Effector memory CD4-positive, alpha-beta T cell (primary cell): ENCODE results near the gene UNCX.

Experiments used
- DNase-seq, 3 donors: peaks; one replicate each; pipeline ENCODE4 v3.0.0-alpha.2; 2020
- H3K27ac ChIP-seq: 2 replicates; pipeline ENCODE4 v1.7.0; 2013; ENCODE audit warnings: mild to moderate bottlenecking, low read length, moderate library complexity; ENCODE audit not compliant: insufficient read depth, poor library complexity, severe bottlenecking
- H3K27me3 ChIP-seq: replicated peaks from 2 replicates; pipeline ENCODE4 v1.7.0; 2013; ENCODE audit warnings: mild to moderate bottlenecking, low read length; ENCODE audit not compliant: insufficient read depth, control insufficient read depth, poor library complexity, severe bottlenecking
- H3K36me3 ChIP-seq: 2 replicates; pipeline ENCODE4 v1.7.0; 2013; ENCODE audit warnings: mild to moderate bottlenecking, low read length, moderate library complexity; ENCODE audit not compliant: control insufficient read depth, insufficient read depth
- H3K4me1 ChIP-seq: 2 replicates; pipeline ENCODE4 v1.7.0; 2013; ENCODE audit warnings: low read length, mild to moderate bottlenecking; ENCODE audit not compliant: control insufficient read depth, insufficient read depth, poor library complexity, severe bottlenecking
- H3K4me3 ChIP-seq: 2 replicates; pipeline ENCODE4 v1.7.0; 2013; ENCODE audit warnings: low read length, low read depth, mild to moderate bottlenecking; ENCODE audit not compliant: insufficient read depth, poor library complexity, severe bottlenecking
- H3K9me3 ChIP-seq: 2 replicates; pipeline ENCODE4 v1.7.0; 2013; ENCODE audit warnings: mild to moderate bottlenecking, low read length, moderate library complexity; ENCODE audit not compliant: control insufficient read depth

The UNCX gene

DNA sequence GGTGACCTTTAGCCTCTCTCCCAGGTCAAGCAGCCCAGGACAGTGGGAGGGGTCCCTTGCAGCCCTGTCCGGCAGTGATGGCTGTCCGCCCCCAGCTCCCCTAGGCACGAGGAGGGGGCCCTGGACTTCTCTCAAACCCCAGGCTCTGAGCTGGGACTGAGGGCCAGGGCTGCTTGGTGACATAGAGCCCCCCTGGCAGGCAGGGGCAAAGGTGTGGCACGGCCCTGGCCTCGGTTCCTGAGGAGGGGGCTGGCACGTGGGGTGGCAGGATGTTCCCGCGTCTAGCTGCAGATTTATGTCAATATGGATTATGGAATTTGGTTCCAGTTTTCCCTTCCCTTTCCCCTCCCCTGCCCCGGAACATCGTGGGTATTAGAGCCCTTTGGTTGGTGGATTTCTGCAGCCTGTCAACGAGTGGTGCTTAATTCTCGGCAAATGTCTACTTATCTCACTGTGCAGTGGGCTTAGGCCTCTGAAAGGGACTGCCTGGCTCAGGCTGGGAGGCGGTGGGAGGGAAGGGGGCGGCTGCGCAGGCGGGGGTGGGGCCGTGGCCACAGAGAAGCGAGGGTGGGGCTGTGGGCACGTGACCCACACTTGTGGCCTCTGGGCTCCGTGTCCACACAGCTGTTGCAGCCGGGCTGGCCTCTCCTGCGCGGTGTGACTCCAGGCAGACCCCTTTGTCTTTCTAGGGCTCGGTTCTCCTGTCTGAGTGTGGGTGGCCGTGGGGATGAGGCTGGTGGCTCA lies 19.3 kb downstream of the UNCX start:
- DNase-seq = no peak
- H3K36me3 ChIP-seq = no peaks in the 10 kb centered on the region
- peaks cover 14% of the 10 kb centered on the region for H3K4me1 ChIP-seq
- no peak overlapping the region for H3K4me3 ChIP-seq
- no peaks in the 10 kb centered on the region for H3K9me3 ChIP-seq
- H3K27me3 ChIP-seq = peaks cover 46% of the 10 kb centered on the region
- H3K27ac ChIP-seq = no peak overlapping the region

DNA sequence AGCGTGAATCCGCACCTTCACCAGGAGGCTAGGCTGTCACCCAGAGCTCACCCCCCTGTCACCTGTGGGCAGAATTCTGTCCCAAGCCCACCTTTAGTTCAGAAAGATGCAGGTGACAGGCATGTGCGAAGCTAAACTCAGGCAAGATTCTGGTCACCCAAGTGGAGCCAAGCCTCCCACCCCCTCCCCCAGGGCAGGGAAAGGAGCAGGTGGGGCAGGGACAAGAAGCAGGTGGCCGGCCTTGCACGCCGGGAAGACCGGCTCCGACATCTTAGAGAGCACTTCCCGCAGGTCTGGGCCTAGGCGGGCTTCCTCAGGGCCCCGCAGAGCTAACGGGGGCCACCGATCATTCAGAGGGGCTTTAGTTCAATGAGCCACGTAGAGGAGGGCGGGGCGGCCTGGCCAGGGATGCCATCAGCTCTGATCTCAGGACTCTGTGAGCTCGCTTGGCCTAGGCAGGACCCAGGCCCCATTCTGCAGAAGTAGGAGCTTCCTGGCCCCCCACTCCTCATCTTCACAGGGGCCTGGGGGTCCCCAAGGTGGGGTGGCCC lies 19.9 kb downstream of the UNCX start:
- no peaks in the 10 kb centered on the region for H3K36me3 ChIP-seq
- H3K9me3 ChIP-seq = no peaks in the 10 kb centered on the region
- DNase-seq = no peak
- H3K27me3 ChIP-seq = peaks cover 39% of the 10 kb centered on the region
- no peak overlapping the region for H3K27ac ChIP-seq
- no peak overlapping the region for H3K4me3 ChIP-seq
- peaks cover 8% of the 10 kb centered on the region for H3K4me1 ChIP-seq

DNA sequence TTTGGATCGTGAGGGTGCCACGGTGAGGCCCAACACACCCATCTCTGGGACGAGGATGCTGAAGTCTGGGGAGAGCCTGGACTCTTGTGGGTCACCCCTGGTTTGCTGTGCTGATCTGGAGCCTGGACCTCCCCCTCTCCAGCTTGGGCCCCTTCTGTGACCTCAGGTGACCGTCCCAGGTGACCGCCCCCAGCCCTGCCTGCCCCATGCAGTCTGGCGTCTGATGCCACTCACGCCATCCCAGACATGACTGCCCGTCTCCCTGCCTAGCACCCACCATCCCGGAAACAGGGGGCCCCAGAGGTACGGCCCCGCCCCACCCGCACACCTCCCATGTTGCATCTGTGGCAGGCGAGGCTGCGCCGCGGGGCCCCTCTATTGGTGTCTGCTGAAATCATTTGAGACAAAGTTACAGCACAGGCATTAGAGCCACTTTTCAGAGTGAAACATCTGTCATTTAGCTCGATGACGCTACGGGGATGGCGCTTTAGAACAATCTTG lies 21.1 kb downstream of the UNCX start:
- H3K27me3 ChIP-seq = peaks cover 29% of the 10 kb centered on the region
- H3K36me3 ChIP-seq = no peaks in the 10 kb centered on the region
- H3K27ac ChIP-seq = no peak overlapping the region
- no peaks in the 10 kb centered on the region for H3K4me1 ChIP-seq
- H3K4me3 ChIP-seq = no peak overlapping the region
- no peaks in the 10 kb centered on the region for H3K9me3 ChIP-seq
- no peak for DNase-seq

DNA sequence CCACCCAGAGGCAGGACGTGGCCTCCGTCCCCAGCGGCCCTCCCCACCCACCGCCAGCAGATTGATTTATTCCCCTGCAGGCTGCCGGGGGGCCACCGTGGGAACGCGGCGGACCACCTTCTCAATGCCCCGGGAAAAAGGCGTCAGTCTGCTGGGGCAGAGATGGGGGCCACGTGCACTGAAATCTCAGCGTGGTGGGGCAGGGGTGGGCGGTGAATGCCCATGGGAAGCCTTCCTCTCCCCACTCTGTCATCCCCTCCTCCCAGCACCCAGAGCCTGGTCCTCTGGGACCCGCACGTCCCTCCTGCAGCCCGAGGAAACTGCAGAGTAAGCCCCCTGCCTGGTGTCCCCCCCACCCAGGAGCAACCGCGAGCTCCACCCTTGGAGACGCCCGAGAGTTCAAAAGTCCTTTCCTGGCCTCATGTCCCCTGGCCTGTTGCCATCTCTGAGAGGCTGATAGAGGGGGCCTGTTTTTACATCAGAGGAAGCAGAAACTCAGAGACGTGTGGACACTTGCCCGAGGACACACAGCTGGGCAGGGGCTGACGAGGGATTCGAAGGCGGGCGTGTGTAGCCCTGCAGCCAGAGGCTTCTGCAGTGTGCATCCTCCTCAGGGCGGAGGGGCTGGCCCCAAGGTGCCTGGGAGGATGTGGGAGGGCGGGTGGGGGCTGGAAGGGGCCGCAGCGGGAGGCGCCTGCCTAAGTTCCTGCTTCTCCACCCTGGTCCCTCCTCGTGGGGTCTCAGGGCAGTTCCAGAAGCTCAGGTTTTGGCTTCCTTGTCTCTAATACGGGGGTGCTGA lies 21.8 kb downstream of the UNCX start:
- no peak overlapping the region for H3K27ac ChIP-seq
- H3K36me3 ChIP-seq = no peaks in the 10 kb centered on the region
- DNase-seq = no peak
- no peaks in the 10 kb centered on the region for H3K9me3 ChIP-seq
- no peak overlapping the region for H3K4me3 ChIP-seq
- H3K4me1 ChIP-seq = no peaks in the 10 kb centered on the region
- peaks cover 29% of the 10 kb centered on the region for H3K27me3 ChIP-seq

DNA sequence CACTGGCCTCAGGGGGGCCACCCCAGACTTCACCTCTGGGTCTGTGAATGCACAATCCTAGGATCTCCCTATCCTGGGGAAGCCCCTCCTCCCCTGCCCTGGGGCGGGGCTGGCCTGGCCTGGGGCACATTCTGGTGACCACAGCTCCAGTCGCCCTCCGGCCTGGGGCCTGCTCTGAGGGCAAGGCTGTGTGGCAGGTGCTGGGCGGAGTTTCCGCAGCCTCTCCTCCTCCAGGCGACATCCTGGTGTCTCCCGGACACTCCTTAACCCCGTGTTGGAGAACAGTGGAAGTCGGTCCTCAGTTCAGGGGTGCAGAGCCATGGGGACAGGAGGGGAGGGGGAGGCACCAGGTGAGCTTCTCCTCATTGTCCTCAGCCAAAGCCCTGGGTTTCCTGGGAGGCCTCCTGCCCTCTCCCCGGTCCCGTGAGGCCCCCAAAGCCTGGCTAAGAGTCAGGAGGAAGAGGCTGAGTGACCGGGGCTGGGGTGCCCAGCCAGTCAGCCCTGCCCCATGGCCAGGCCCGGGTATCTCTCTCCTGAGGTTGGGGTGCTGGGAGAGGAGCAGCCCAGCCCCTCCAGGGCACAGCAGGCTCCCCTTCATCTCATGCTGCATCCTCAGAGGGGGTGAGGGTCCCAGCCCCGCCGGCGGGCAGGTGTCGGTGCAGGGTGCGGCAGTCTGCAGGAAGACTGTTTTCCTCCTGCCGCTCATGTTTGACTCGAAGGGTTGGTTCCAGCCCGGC lies 22.6 kb downstream of the UNCX start:
- Histone ChIP-seq H3K27ac (no peak overlapping the region), H3K4me3 (no peak overlapping the region), H3K4me1 (no peaks in the 10 kb centered on the region), H3K36me3 (no peaks in the 10 kb centered on the region), H3K27me3 (peaks cover 22% of the 10 kb centered on the region), H3K9me3 (no peaks in the 10 kb centered on the region)
- DNase-seq = no peak

DNA sequence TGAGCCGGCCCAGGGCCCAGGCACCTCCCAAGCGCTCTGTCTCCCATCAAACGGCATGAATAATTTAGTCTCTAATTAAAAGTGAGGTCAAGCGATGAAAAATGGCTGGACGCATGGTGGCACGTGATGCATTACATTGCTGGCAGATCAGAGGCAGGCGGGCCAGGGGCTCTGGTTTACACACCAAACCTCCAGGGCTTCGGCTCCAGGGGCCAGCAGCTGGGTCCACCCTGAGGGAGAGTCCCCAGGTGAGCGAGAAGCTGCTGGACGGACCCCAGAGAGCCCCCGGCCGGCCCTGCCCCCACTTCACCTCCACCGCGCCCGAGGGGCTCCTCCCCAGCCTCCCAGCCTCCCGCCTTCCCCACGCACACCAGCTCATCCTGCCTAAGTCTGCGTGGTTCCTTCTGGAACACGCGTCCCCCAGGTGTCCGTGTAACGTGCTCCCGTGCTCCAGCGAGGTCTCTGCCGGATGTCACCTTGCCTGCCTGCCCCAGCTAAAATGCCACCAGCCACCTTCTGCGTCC lies 23.2 kb downstream of the UNCX start:
- Histone ChIP-seq H3K4me1 (no peaks in the 10 kb centered on the region), H3K27me3 (peaks cover 17% of the 10 kb centered on the region), H3K4me3 (no peak overlapping the region), H3K27ac (no peak overlapping the region), H3K9me3 (no peaks in the 10 kb centered on the region), H3K36me3 (no peaks in the 10 kb centered on the region)
- no peak for DNase-seq

DNA sequence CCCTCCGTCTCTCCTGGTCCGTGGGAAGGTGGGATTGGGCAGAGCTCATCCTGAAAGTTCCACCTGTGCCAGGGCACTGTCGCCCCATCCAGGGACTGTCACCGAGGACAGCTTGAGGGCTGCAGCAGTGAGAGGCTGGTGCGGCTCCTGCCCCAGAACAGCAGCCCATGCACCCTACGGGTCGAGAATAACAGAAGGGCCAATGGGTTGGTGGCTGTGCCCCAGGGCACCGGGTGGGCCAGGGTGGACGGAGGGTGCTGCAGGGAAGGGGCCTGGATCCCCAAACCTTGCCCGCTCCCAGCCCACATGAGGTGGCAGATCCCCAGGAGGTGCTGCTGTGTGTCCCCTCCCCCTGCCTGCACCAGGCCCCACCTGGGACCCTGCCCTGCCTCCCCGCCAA lies 23.9 kb downstream of the UNCX start:
- Histone ChIP-seq H3K27me3 (peaks cover 15% of the 10 kb centered on the region), H3K4me1 (no peaks in the 10 kb centered on the region), H3K27ac (no peak overlapping the region), H3K4me3 (no peak overlapping the region), H3K36me3 (no peaks in the 10 kb centered on the region), H3K9me3 (no peaks in the 10 kb centered on the region)
- no peak for DNase-seq

DNA sequence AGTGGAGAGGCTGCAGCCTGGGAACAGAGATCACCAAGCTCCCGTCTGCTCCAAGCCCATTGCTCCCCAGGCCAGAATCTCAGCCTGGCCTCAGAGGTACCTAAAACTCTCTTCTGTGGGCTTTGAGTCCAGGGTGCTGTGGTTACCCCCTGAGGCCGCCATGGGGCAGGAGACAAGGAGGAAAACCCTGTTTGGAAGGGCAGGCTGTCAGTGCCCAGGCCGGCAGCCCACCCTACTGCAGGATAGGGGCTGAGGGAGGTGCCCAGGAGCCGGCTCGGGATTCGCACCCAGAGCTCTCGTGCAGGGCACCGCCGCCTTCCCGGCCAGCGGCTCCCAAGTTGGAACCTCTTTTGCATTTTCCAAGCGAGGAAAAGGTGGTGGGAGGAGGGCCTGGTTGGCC lies 24.5 kb downstream of the UNCX start:
- Histone ChIP-seq H3K36me3 (no peaks in the 10 kb centered on the region), H3K9me3 (no peaks in the 10 kb centered on the region), H3K4me3 (no peak overlapping the region), H3K4me1 (no peaks in the 10 kb centered on the region), H3K27me3 (peaks cover 10% of the 10 kb centered on the region), H3K27ac (no peak overlapping the region)
- no peak for DNase-seq

DNA sequence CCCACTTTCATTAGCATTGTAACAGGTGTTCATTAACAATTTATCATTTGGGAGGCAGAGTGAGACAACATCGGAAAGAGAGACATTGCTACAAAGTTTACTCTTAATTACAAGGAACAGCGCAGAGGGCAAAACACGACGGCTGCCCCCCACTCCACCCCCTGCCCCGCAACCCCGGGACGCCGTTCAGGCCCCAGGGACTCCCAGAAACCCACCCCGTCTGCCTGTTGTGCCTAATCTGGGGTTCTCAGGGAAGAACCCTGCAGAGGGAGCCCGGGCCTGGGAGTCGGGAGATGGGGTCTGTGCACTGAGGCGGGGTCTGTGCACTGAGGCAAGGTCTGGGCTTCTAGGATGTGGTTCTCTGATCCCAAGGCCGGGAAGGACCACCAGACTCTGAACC lies 25.2 kb downstream of the UNCX start:
- no peaks in the 10 kb centered on the region for H3K4me1 ChIP-seq
- H3K27ac ChIP-seq = no peak overlapping the region
- H3K9me3 ChIP-seq = no peaks in the 10 kb centered on the region
- DNase-seq = no peak
- H3K4me3 ChIP-seq = no peak overlapping the region
- no peaks in the 10 kb centered on the region for H3K36me3 ChIP-seq
- H3K27me3 ChIP-seq = peaks cover 9% of the 10 kb centered on the region
